Kidney capillary endothelial cell (primary cell): ENCODE results near the gene RNF135.
"Not testable (repeated sequence)": the region's sequence is repeated elsewhere in the genome, so short reads cannot be mapped to it uniquely, and the experiment has no call there.

Experiments
- DNase-seq: peaks from one replicate; pipeline ENCODE4 v3.0.0-alpha.2; 2018; ENCODE audit warnings: low spot score

Gene RNF135

GRCh38 chr17:30956764-30957374, 14.0 kb upstream of the RNF135 start:
- no peak for DNase-seq

- no peak for DNase-seq
Observed at GRCh38 chr17:30957741-30958140, 13.1 kb upstream of the RNF135 start.

- DNase-seq, result no peak
Observed at GRCh38 chr17:30958187-30958586, 12.7 kb upstream of the RNF135 start.

- no peak for DNase-seq
Observed at GRCh38 chr17:30961209-30962188, 9.3 kb upstream of the RNF135 start.

- DNase-seq, result not testable (repeated sequence)
Observed at GRCh38 chr17:30964312-30964711, 6.5 kb upstream of the RNF135 start.

DNA sequence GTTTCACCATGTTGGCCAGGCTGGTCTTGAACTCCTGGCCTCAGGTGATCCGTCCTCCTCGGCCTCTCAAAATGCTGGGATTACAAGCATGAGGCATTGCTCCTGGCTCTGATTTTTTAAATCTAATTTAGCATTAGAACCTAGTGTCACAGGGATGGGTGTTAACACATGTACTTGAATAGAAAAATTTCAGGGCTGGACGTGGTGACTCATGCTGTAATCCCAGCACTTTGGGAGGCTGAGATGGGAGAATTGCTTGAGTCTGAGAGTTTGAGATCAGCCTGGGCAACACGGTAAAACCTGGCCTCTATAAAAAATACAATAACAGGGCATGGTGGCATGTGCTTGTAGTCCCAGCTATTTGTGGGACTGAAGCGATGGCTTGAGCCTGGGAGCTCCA, 6.0 kb upstream of the RNF135 start:
- DNase-seq, result no peak

DNA sequence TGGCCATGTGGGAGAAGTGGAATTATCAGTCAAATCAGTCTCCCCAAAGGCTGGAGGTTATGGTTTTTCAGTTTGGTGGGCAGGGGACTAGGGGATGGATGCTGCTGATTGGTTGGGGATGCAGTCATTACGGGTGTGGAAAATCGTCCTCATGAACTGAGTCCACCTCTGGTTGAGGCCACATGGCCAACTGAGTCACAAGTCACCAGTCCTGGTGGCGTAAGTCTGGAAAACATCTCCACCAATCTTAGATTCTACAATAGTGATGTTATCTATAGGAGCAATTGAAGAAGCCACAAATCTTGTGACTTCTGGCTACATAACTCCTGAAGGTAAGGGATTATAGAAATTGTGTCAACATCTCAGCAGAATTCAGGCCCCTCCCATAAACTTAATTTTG, 5.2 kb upstream of the RNF135 start:
- no peak for DNase-seq

DNA sequence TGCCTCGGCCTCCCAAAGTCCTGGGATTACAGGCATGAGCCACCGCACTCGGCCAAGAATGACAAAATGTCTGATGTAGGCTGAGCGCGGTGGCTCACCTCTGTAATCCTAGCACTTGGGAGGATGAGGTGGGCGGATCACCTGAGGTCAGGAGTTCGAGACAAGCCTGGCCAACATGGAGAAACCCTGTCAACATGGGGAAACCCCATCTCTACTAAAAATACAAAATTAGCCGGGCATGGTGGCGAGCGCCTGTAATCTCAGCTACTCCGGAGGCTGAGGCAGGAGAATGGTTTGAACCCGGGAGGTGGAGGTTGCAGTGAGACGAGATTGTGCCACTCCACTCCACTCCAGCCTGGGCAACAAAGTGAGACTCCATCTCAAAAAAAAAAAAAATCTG, 2.9 kb upstream of the RNF135 start:
- not testable (repeated sequence) for DNase-seq

DNA sequence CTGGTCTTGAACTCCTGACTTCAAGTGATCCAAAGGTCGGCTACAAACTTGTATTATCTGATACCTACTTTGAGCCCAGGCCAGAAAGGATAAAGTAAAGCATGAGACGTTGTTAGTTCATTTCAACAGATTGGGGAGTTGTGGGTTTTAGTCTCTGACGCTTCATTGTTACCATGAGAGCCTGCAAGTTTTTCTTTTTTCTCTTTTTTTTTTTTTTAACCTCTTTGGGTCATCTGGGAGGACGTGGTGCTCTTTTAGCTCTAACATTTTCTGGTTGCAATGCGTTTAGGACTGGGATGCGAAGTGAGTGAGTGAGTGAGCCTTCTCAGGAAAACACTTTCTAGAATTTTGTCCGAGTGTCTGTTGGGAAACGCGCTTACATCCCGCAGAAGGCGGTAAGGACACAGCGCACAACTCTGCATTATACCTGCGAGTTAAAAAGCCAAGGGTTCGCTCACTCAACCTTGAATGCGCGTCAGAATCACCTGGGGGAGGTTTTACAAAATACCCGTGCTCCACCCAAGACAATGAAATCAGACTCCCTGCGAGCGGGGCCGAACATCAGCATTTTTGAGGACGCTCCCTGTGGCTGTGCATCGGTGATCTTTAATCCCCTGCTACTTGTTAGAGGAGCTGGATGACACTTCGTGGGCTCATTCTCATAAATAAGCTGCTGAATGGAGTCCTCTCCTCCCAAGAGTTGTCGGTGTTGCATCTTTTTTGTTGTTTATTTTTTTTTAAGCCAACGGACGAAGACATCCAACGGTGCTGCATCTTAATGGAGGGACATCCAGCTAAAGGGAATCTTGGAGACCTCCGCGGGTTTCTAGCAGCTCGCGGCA, 629 bp upstream of the RNF135 start:
- DNase-seq, result no peak

DNA sequence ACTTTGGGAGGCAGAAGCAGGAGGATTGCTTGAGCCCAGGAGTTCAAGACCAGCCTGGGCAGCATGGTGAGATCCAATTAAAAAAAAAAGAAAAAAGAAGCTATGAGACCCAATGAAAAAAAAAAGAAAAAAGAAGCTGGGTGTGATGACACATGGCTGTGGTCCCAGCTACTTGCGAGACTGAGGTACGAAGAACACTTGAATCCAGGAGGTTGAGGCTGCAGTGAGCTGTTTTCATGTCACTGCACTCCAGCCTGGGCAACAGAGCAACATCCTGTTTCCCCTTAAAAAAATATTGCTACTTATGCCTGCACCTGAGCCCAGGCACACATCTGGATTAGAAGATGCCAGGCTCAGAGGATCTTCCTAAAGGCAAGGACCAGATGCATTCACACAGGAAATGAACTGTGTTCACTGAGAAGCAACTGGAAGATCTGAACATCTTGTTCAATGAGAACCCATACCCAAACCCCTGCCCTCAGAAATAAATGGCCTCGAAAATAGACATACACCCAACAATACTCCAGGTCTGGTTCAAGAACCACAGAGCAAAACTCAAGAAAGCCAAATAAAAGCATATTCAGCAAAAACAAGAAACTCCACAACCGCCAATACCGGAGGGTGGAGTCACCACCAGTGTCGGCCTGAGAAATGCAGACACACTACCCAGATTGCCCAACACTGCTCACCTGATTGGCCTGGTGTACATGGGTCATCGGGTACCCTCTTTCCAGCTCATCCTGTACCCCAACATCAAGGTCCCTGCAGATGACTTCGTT, 4.4 kb downstream of the RNF135 start:
- no peak for DNase-seq

GRCh38 chr17:30979919-30980318, 9.1 kb downstream of the RNF135 start:
- DNase-seq, result not testable (repeated sequence)

DNA sequence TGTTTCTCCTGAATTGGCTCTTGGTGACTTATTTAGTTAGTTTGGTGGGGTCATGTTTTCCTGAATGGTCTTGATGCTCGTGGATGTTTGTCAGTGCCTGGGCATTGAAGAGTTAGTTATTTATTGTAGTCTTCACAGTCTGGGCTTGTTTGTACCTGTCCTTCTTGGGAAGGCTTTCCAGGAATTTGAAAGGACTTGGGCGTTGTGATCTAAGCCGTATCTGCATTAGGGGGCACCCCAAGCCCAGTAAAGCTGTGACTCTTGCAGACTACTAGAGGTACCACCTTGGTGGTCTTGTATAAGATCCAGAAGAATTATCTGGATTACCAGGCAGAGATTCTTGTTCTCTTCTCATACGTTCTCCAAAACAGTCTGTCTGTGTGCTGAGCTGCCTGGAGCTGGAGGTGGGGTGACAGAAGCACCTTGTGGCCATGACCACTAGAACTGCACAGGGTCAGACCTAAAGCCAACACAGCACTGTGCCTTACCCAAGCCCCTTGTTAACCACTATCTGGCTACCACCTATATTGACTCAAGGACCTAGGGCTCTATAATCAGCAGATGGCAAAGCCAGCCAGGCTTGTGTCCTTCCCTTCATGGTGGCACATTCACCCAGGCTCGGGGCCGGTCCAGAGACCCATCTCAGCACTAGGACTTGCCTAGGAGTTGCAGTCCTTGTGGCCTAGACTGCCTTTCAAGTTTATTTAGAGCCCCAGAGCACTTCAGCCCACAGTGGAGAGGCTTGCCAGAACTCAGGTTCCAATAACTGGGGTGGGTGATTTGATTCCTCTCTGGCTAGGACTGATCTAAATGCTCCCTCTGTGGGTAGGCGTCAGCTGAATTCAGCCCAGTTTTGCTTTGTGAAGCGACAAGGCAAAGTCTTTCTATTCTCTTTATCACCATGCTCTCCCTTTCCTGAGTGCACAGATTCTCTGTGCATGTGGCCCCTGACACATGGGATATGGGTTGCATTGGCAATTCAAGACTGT, 11.0 kb downstream of the RNF135 start:
- no peak for DNase-seq

DNA sequence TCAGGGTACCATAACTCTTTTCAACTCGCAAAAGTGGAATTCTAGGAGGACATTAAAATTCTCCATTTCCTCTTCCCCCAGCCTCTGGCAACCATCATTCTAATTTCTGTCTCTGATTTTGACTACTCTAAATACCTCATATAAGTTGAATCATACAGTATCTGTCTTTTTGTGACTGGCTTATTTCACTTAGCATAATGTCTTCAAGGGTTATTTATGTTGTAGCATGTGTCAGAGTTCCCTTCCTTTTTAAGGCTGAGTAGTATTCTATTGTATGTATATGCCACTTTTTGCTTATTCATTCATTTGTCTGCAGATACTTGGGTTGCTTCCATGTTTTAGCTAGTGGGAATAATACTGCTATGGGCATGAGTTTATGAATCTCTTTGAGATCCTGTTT, 12.0 kb downstream of the RNF135 start:
- DNase-seq, result no peak

- DNase-seq, result no peak
Observed at GRCh38 chr17:30990458-30990857, 19.6 kb downstream of the RNF135 start.

DNA sequence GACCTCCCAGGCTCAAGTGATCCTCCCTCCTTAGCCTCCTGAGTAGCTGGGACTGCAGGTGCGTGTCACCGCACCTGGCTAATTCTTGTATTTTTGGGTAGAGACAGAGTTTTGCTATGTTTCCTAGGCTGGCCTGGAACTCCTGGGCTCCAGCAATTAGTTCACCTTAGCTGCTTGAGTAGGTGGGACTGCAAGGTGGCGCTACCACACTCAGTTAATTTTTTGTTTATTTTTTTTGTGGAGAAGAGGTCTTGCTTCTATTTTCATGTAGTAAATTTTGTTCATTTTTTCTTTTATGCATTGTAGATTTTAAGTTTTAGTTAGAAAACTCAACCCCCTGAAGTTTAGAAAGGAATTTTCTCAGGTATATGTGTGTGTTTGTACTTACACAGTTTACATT, 21.7 kb downstream of the RNF135 start:
- DNase-seq, result no peak

- DNase-seq, result no peak
Observed at GRCh38 chr17:30995347-30995746, 24.5 kb downstream of the RNF135 start.

GRCh38 chr17:30996486-30996885, 25.6 kb downstream of the RNF135 start:
- no peak for DNase-seq

DNA sequence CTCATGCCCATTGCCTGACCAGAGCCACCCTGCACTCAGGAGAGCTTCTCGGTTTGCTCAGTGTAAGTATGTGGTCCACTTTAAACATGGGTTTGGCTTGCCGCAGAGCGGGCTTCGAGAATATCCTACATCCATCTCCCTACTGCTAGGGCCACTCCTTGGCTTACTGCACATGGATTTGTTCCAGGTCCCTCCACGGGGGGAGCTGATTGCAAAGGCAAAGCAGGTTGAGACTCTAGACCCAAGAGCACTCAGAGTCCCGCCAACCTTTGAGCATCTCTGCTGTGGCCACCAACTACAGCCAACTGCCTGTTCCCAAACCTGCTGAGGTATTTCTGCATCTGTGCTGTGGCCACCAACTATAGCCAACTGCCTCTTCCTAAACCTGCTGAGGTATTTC, 26.4 kb downstream of the RNF135 start:
- no peak for DNase-seq

GRCh38 chr17:30997842-30998241, 27.0 kb downstream of the RNF135 start:
- DNase-seq, result no peak

DNA sequence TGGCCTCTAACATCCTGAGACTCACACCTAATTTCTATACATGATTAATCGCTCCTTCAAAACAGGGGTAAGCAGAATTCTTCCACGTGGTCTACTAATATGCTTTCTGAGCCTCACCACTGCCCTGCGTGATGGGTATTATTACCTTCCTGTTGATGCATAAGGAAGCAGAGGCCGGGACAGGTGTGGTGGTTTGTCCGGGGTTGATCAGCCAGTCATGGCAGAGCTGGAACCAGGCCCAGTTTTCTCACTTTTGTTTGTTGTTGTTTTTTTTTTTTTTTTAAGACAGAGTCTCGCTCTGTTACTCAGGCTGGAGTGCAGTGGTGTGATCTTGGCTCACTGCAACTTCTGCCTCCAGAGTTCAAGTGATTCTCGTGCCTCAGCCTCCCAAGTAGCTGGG, 31.2 kb downstream of the RNF135 start:
- DNase-seq, result no peak
